GM08714 (cell line): ENCODE measurements around the gene CHST8.

ENCODE experiments used
- H3K4me3 ChIP-seq: fragments of 200-500 bp; sonication (Bioruptor generic); 2 replicates; pipeline ENCODE4 v1.5.1; 2014; ENCODE audit warnings: mild to moderate bottlenecking, low read length, inconsistent platforms
- ZNF274 ChIP-seq: IDR thresholded peaks from 2 replicates; pipeline ENCODE4 v1.6.1; 2012; ENCODE audit warnings: mild to moderate bottlenecking, low read depth, low read length

CHST8 gene

GRCh38 chr19:33627962-33628839, 6.4 kb downstream of the CHST8 start:
- no peak for TF ChIP-seq ZNF274
- no peak overlapping the region for H3K4me3 ChIP-seq

- no peak for TF ChIP-seq ZNF274
- H3K4me3 ChIP-seq: no peak overlapping the region
Observed at GRCh38 chr19:33628921-33629825, 7.4 kb downstream of the CHST8 start.

- no peak overlapping the region for H3K4me3 ChIP-seq
- no peak for TF ChIP-seq ZNF274
Observed at GRCh38 chr19:33629826-33630375, 8.1 kb downstream of the CHST8 start.

- TF ChIP-seq ZNF274: no peak
- no peak overlapping the region for H3K4me3 ChIP-seq
Observed at GRCh38 chr19:33630880-33631608, 9.3 kb downstream of the CHST8 start.

- H3K4me3 ChIP-seq: no peak overlapping the region
- TF ChIP-seq ZNF274: no peak
Observed at GRCh38 chr19:33631609-33631973, 9.8 kb downstream of the CHST8 start.

GRCh38 chr19:33634361-33635091, 12.8 kb downstream of the CHST8 start:
- no peak for TF ChIP-seq ZNF274
- no peak overlapping the region for H3K4me3 ChIP-seq

GRCh38 chr19:33638167-33639034, 16.6 kb downstream of the CHST8 start:
- TF ChIP-seq ZNF274: no peak
- H3K4me3 ChIP-seq: no peak overlapping the region

GRCh38 chr19:33639035-33639681, 17.4 kb downstream of the CHST8 start:
- no peak for TF ChIP-seq ZNF274
- no peak overlapping the region for H3K4me3 ChIP-seq

- TF ChIP-seq ZNF274: no peak
Observed at GRCh38 chr19:33640773-33641172, 19.0 kb downstream of the CHST8 start.

GRCh38 chr19:33641261-33641660, 19.5 kb downstream of the CHST8 start:
- no peak overlapping the region for H3K4me3 ChIP-seq
- TF ChIP-seq ZNF274: no peak

More at GRCh38 chr19:33640773-33641172, 19.0 kb downstream of the CHST8 start:
- no peak overlapping the region for H3K4me3 ChIP-seq

GRCh38 chr19:33641956-33642498, 20.3 kb downstream of the CHST8 start:
- no peak for TF ChIP-seq ZNF274
- no peak overlapping the region for H3K4me3 ChIP-seq
